Subcutaneous abdominal adipose tissue (tissue), 5 donors: ENCODE data around the gene SKIC8.
A peak's percentile ranks its signal among the peaks of the same experiment; 100 is the strongest.

Experiments used
- H3K27ac ChIP-seq: one replicate; pipeline ENCODE4 v1.7.0; 2013; ENCODE audit warnings: low read depth, mild to moderate bottlenecking, inconsistent platforms, low read length, moderate library complexity
- H3K27me3 ChIP-seq, 5 donors: one replicate each; pipeline ENCODE4 v1.7.0; 2013; ENCODE audit warnings: low read length in 5 of 5, inconsistent platforms in 1 of 5; ENCODE audit not compliant: control insufficient read depth in 5 of 5, insufficient read depth in 4 of 5
- H3K36me3 ChIP-seq, 5 donors: one replicate each; pipeline ENCODE4 v1.7.0; 2013; ENCODE audit warnings: low read length in 5 of 5; ENCODE audit not compliant: control insufficient read depth in 5 of 5, insufficient read depth in 5 of 5
- H3K4me1 ChIP-seq, 5 donors: one replicate each; pipeline ENCODE4 v1.7.0; 2013; ENCODE audit warnings: low read length in 5 of 5, mild to moderate bottlenecking in 3 of 5, moderate library complexity in 1 of 5; ENCODE audit not compliant: control insufficient read depth in 5 of 5, insufficient read depth in 5 of 5
- H3K4me3 ChIP-seq, 5 donors: one replicate each; pipeline ENCODE4 v1.7.0; 2013; ENCODE audit warnings: low read length in 5 of 5, low read depth in 1 of 5
- H3K9ac ChIP-seq, 5 donors: one replicate each; pipeline ENCODE4 v1.7.0; 2013; ENCODE audit warnings: low read length in 5 of 5, mild to moderate bottlenecking in 4 of 5, moderate library complexity in 3 of 5
- H3K9me3 ChIP-seq, 5 donors: one replicate each; pipeline ENCODE4 v1.7.0; 2013; ENCODE audit warnings: low read length in 5 of 5; ENCODE audit not compliant: control insufficient read depth in 5 of 5
- donor health status: healthy.
- donor health status: healthy.
- donor health status: healthy.
- donor health status: healthy.
- donor health status: healthy.

SKIC8 gene

DNA sequence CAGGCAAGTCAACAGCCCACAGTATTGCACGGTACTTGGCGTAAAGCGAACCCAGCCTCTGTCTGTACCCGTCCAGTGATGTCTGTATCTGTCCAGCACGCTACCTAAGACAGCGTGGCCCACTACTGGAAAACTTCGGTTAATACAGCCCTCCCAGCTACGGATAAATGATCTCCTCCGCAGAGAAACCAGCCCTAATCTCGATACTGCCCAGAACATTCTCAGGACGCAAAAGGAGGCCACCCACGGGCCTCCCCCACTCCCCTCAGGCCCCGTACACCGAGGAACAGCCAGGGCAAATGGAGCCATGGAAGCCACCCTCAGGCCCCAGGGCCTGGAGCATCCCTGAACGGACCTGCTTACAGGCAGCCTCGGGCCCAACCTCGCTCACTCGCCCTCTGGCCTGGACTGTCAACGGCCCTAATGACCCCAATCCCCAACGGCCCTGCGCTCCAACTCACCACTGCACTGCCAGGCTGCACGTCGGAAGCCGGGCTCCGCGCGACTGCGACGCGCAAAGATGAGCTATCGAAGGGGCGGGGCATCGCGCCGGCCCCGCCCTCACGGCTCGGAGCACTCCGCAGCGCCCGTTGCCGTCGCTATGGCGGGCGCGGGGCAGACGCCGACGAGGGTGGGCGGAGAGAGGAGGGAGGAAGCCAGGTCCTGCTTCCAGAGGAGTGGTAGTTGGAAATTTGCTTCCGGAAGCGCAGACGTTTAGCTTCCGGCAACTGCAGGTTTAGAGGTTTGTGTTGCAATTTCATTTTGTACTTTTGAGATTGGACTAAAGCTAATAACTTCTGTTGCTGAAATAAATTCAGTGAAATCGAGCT, at the start of gene SKIC8:
TSS of gene SKIC8 (minus strand) at position 509 of the 830 bp plus-strand sequence. CDS start 3,923 bp downstream, outside the sequence.
- peak within 1 kb of the TSS; percentile 69 to 97 (median 93) for H3K9ac ChIP-seq
- peak within 1 kb of the TSS; percentile 82 to 99 (median 96) for H3K4me3 ChIP-seq
- peaks cover 2 to 30% (median 25%) of the 10 kb centered on the region in 5 donors for H3K4me1 ChIP-seq
- no peaks in the 10 kb centered on the region for H3K9me3 ChIP-seq
- peak within 1 kb of the TSS; percentile 90 for H3K27ac ChIP-seq
- peaks cover 0 to 9% (median 6%) of the 10 kb centered on the region in 5 donors for H3K36me3 ChIP-seq
- H3K27me3 ChIP-seq = peaks cover 0 to 7% (median 0%) of the 10 kb centered on the region in 5 donors

DNA sequence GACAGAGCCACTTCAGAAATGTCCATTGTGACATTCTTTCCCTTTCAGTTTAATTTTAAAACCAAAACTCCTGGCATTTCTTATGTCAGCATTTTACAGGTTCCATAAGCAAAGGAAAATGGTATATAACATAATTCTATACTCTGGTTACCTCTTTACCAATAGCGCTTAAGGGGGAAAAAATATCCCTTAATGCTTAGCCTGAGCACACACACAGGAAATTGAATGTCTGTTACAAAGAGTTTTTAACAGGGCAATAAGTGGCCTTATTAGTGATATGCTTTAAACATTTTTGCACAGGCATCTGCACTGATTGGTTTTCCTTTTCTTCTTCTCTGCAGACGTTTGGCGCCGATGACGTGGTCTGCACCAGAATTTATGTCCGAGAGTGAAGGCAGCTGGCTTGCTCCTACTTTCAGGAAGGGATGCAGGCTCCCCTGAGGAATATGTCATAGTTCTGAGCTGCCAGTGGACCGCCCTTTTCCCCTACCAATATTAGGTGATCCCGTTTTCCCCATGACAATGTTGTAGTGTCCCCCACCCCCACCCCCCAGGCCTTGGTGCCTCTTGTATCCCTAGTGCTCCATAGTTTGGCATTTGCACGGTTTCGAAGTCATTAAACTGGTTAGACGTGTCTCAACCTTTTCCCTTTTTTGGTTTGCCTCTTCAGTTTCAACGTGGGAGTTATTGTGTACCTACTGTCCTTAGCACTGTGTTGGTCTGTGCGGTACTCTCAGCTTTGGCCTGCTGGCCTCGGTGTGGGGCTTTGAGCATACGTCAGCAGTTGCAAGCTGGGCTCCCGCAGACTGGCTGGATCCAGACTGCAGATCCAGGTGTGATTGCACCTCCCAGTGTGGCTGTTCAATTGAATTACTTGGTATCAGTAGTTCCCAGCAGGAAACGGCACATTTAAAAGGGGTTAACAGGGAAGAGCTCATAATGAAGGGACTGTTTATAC, 48.5 kb upstream of the SKIC8 start:
- no peak overlapping the region for H3K27ac ChIP-seq
- peaks cover 0 to 4% (median 0%) of the 10 kb centered on the region in 5 donors for H3K4me1 ChIP-seq
- H3K36me3 ChIP-seq = no peaks in the 10 kb centered on the region

GRCh38 chr15:78345396-78346125, 46.2 kb upstream of the SKIC8 start:
- Histone ChIP-seq H3K4me3 (no peak overlapping the region), H3K9me3 (no peaks in the 10 kb centered on the region), H3K36me3 (no peaks in the 10 kb centered on the region), H3K9ac (no peak overlapping the region), H3K27ac (no peak overlapping the region), H3K4me1 (peaks cover 0 to 9% (median 4%) of the 10 kb centered on the region in 5 donors), H3K27me3 (peaks cover 9 to 23% (median 18%) of the 10 kb centered on the region in 5 donors)

More for the DNA sequence above, 48.5 kb upstream of the SKIC8 start:
- no peak overlapping the region for H3K4me3 ChIP-seq
- H3K9ac ChIP-seq = no peak overlapping the region
- H3K27me3 ChIP-seq = peaks cover 0 to 5% (median 0%) of the 10 kb centered on the region in 5 donors
- no peaks in the 10 kb centered on the region for H3K9me3 ChIP-seq

GRCh38 chr15:78343276-78344060, 44.1 kb upstream of the SKIC8 start:
- H3K9ac ChIP-seq = no peak overlapping the region
- H3K9me3 ChIP-seq = no peaks in the 10 kb centered on the region
- H3K36me3 ChIP-seq = no peaks in the 10 kb centered on the region
- no peak overlapping the region for H3K4me3 ChIP-seq
- H3K4me1 ChIP-seq = peaks cover 0 to 13% (median 9%) of the 10 kb centered on the region in 5 donors
- no peak overlapping the region for H3K27ac ChIP-seq
- H3K27me3 ChIP-seq = peaks cover 23 to 42% (median 34%) of the 10 kb centered on the region in 5 donors

- Histone ChIP-seq H3K4me1 (peaks cover 0 to 9% (median 9%) of the 10 kb centered on the region in 5 donors), H3K4me3 (no peak overlapping the region), H3K9ac (no peak overlapping the region), H3K27me3 (peaks cover 23 to 47% (median 42%) of the 10 kb centered on the region in 5 donors), H3K27ac (no peak overlapping the region), H3K9me3 (no peaks in the 10 kb centered on the region), H3K36me3 (no peaks in the 10 kb centered on the region)
These were observed 42.6 kb upstream of the SKIC8 start for GRCh38 chr15:78342021-78342420.

DNA sequence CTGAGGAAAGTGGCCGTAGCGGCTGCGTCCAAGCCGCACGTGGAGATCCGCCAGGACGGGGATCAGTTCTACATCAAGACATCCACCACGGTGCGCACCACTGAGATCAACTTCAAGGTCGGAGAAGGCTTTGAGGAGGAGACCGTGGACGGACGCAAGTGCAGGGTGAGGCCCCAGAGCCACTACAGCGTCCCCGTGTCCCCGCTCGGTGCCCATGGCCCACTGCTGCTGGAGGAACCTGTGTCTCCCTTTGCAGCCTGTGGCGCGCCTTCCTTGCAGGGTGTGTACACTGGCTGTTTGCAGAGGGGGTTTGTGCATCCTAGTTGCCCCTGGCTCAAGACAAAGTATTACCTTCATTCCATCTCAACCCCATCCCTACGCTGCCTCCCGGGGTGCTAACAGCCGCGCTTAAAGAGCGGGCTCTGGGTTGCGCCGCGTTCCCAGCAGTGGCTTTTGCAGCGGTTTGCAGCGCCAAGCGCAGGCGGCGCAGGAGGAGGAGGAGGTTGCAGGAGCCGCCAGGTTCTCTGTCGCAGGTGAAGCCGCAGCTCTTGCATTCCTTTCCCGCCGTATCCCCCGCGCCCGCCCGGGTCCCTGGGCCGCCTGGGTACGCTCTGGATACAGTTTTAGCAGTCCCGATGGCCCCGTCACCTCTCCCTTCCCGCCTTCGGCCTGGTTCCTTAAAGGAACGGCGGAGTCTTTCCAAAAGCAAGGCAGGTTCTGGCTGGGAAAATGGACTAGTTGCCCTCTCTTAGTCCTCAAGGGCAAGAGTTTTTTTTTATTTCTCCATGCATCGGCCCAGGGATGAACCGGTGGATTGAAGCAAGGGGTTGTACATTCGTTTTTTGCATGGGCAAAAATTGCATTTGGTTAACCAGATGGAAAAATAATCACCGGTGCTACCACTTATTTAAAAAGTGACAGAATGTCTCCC, 41.9 kb upstream of the SKIC8 start:
- Histone ChIP-seq H3K27ac (no peak overlapping the region), H3K9me3 (no peaks in the 10 kb centered on the region), H3K36me3 (no peaks in the 10 kb centered on the region), H3K4me1 (peaks cover 0 to 9% (median 9%) of the 10 kb centered on the region in 5 donors), H3K9ac (no peak overlapping the region), H3K4me3 (no peak overlapping the region), H3K27me3 (peaks cover 23 to 51% (median 45%) of the 10 kb centered on the region in 5 donors)

GRCh38 chr15:78340231-78341056, 41.0 kb upstream of the SKIC8 start, which contains the start of gene CRABP1:
TSS of gene CRABP1 (plus strand) at chr15:78340353. CDS start at chr15:78340429, 76 bp downstream.
- no peak within 1 kb of the TSS for H3K9ac ChIP-seq
- H3K9me3 ChIP-seq = no peaks in the 10 kb centered on the region
- no peak within 1 kb of the TSS for H3K27ac ChIP-seq
- H3K36me3 ChIP-seq = no peaks in the 10 kb centered on the region
- peaks cover 0 to 9% (median 9%) of the 10 kb centered on the region in 5 donors for H3K4me1 ChIP-seq
- H3K27me3 ChIP-seq = peaks cover 23 to 56% (median 47%) of the 10 kb centered on the region in 5 donors
- peak within 1 kb of the TSS in 1 of 5 donors; percentile 29 for H3K4me3 ChIP-seq

- H3K9ac ChIP-seq = no peak overlapping the region
- peaks cover 0 to 9% (median 9%) of the 10 kb centered on the region in 5 donors for H3K4me1 ChIP-seq
- no peak overlapping the region for H3K27ac ChIP-seq
- H3K9me3 ChIP-seq = no peaks in the 10 kb centered on the region
- no peak overlapping the region for H3K4me3 ChIP-seq
- H3K27me3 ChIP-seq = peaks cover 23 to 56% (median 47%) of the 10 kb centered on the region in 5 donors
- H3K36me3 ChIP-seq = no peaks in the 10 kb centered on the region
These were observed 40.1 kb upstream of the SKIC8 start for GRCh38 chr15:78339559-78339958.
